Hepatocyte (in vitro differentiated cells): Measurements from ENCODE around the gene MKRN2. TPM values are rescaled to one million over a fixed set of nuclear protein-coding genes. Genes with fewer than 3 reads are reported as not detected.

ENCODE experiments used
- DNase-seq: peaks from one replicate; pipeline ENCODE4 v3.0.0-alpha.2; 2016; ENCODE audit warnings: low spot score
- H2AFZ ChIP-seq: fragments of 200-600 bp; sonication (generic); 2 replicates; pipeline ENCODE4 v1.6.0; 2016; ENCODE audit warnings: antibody characterized with exemption, mild to moderate bottlenecking
- H3K27ac ChIP-seq: fragments of 200-600 bp; sonication (generic); 2 replicates; pipeline ENCODE4 v1.5.1; 2016; ENCODE audit warnings: mild to moderate bottlenecking
- H3K27me3 ChIP-seq: fragments of 200-600 bp; sonication (generic); 2 replicates; pipeline ENCODE4 v1.6.1; 2016
- H3K36me3 ChIP-seq: fragments of 200-600 bp; sonication (generic); replicated peaks from 2 replicates; pipeline ENCODE4 v1.5.1; 2016; ENCODE audit warnings: low read depth; ENCODE audit not compliant: insufficient read depth
- H3K4me1 ChIP-seq: fragments of 200-600 bp; sonication (generic); 2 replicates; pipeline ENCODE4 v1.5.1; 2016; ENCODE audit warnings: mild to moderate bottlenecking, moderate library complexity; ENCODE audit not compliant: insufficient read depth
- H3K4me2 ChIP-seq: fragments of 200-600 bp; sonication (generic); 2 replicates; pipeline ENCODE4 v1.6.0; 2016
- H3K4me3 ChIP-seq: fragments of 200-600 bp; sonication (generic); 2 replicates; pipeline ENCODE4 v1.5.1; 2016; ENCODE audit warnings: mild to moderate bottlenecking
- H3K79me2 ChIP-seq: fragments of 200-600 bp; sonication (generic); 2 replicates; pipeline ENCODE4 v1.6.0; 2017; ENCODE audit warnings: mild to moderate bottlenecking
- H3K9me2 ChIP-seq: fragments of 200-600 bp; sonication (generic); replicated peaks from 2 replicates; pipeline ENCODE4 v1.6.0; 2017; ENCODE audit warnings: mild to moderate bottlenecking; ENCODE audit not compliant: insufficient read depth
- H3K9me3 ChIP-seq: fragments of 200-600 bp; sonication (generic); 2 replicates; pipeline ENCODE4 v1.5.1; 2016; ENCODE audit warnings: low read depth, mild to moderate bottlenecking
- H4K20me1 ChIP-seq: fragments of 200-600 bp; sonication (generic); 2 replicates; pipeline ENCODE4 v1.6.0; 2016; ENCODE audit warnings: mild to moderate bottlenecking; ENCODE audit not compliant: insufficient read depth, poor library complexity, severe bottlenecking
- CTCF ChIP-seq: fragments of 200-600 bp; sonication (generic); IDR thresholded peaks from 2 replicates; pipeline ENCODE4 v1.5.1; 2016; ENCODE audit warnings: antibody characterized with exemption, mild to moderate bottlenecking; ENCODE audit not compliant: poor library complexity
- EZH2 ChIP-seq: fragments of 200-600 bp; sonication (generic); IDR thresholded peaks from 2 replicates; pipeline ENCODE4 v1.6.1; 2016; ENCODE audit warnings: antibody characterized with exemption, mild to moderate bottlenecking, borderline replicate concordance
- EZH2phosphoT487 ChIP-seq: fragments of 200-600 bp; sonication (generic); IDR thresholded peaks from one replicate; pipeline ENCODE4 v1.6.1; 2018; ENCODE audit warnings: antibody characterized with exemption, mild to moderate bottlenecking, low read depth, moderate library complexity; ENCODE audit not compliant: unreplicated experiment, severe bottlenecking
- WGBS: methylation state at CpG from one replicate; pipeline ENCODE4 v1.1.6; 2016; ENCODE audit warnings: low lambda C conversion rate; ENCODE audit errors: missing lambda C conversion rate; 5-methylcytosine and 5-hydroxymethylcytosine counted together
- polyA plus RNA-seq: library from polyadenylated mRNA; unstranded; fragments of >200 nt; fragmentation: Nextera tagmentation; extraction: Ambion mirVana; gene quantifications from 2 replicates; pipeline ENCODE4 v1.2.1, GENCODE V29; 2016
- total RNA-seq: library from RNA; depleted of rRNA; stranded (reverse); fragments of >200 nt; gene quantifications from 2 replicates; pipeline ENCODE4 v1.2.3, GENCODE V29; 2014

The MKRN2 gene
- total and polyA plus RNA-seq, 2 experiments from 2014 or later, result 22.6 to 30.1 TPM

DNA sequence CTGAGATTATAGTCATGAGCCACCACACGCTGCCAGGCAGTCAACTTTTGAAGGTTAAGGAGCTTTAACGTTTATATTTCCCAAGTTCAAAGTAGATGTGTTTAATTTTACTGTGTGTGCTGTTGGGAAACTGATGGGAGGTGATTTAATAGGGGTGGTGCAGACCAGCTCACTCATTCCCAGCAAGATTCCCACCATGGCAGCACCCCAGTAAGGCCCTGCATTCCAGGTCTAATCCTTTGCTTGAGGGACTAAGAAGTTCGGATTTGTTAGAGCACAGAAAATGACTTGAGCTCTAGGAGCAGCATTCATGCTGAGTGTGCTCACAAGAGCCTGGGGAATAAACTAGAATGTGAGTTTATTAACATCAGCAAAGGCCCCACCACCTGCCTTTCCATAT lies 47.4 kb upstream of the MKRN2 start:
- H3K9me3 ChIP-seq, result no peaks in the 10 kb centered on the region
- 83% methylated on average over 3 of the region's 3 CpGs for WGBS
- H2AFZ ChIP-seq, result no peak overlapping the region
- H4K20me1 ChIP-seq, result no peaks in the 10 kb centered on the region
- no peak for DNase-seq
- H3K36me3 ChIP-seq, result no peaks in the 10 kb centered on the region
- no peaks in the 10 kb centered on the region for H3K9me2 ChIP-seq
- H3K4me3 ChIP-seq, result no peak overlapping the region
- H3K4me1 ChIP-seq, result no peaks in the 10 kb centered on the region
- peak overlapping the region; percentile 43 for H3K27ac ChIP-seq
- H3K27me3 ChIP-seq, result no peaks in the 10 kb centered on the region
- TF ChIP-seq EZH2 (no peak), CTCF (no peak), EZH2phosphoT487 (no peak)
- H3K79me2 ChIP-seq, result no peaks in the 10 kb centered on the region
- H3K4me2 ChIP-seq, result no peak overlapping the region

DNA sequence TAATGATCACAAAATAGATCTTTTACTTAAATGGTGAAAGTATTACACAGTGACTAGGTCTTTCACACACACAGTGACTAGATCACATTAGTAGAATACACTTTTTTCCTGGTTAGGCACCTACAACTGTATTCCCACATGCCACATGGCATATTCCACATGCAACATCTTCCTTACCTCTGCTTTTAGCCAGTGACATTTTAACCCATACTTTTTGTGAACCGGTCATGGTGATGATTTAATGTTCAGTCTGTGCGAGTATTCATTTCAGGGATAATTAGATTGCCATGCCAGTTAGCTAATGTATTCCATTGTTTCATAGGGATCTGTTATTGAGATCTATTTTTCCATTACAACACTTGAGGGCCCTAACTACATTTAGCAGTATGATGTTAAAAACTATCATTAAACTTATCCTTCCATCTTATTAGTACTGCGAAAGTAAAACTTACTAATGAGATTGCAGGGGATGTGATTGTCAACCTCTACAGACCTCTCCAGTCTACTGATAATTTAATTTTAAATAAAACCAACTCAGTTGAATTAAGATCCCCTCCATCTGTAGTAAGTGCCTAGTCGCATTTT lies 44.3 kb upstream of the MKRN2 start:
- Histone ChIP-seq H3K9me3 (no peaks in the 10 kb centered on the region), H3K27ac (no peak overlapping the region), H3K4me3 (no peak overlapping the region), H3K9me2 (no peaks in the 10 kb centered on the region), H3K4me1 (no peaks in the 10 kb centered on the region), H3K4me2 (no peak overlapping the region), H4K20me1 (no peaks in the 10 kb centered on the region), H3K79me2 (no peaks in the 10 kb centered on the region), H2AFZ (no peak overlapping the region), H3K27me3 (no peaks in the 10 kb centered on the region), H3K36me3 (no peaks in the 10 kb centered on the region)
- no peak for DNase-seq
- TF ChIP-seq CTCF (no peak), EZH2phosphoT487 (no peak), EZH2 (no peak)
- 93% methylated on average over 4 of the region's 4 CpGs for WGBS

GRCh38 chr3:12513694-12514446 lies 43.0 kb upstream of the MKRN2 start:
- H3K9me3 ChIP-seq, result no peaks in the 10 kb centered on the region
- WGBS, result 89% methylated on average over 5 of the region's 5 CpGs
- H3K9me2 ChIP-seq, result no peaks in the 10 kb centered on the region
- H3K27ac ChIP-seq, result no peak overlapping the region
- no peak for DNase-seq
- no peaks in the 10 kb centered on the region for H3K36me3 ChIP-seq
- no peaks in the 10 kb centered on the region for H3K79me2 ChIP-seq
- no peaks in the 10 kb centered on the region for H3K4me1 ChIP-seq
- no peaks in the 10 kb centered on the region for H3K27me3 ChIP-seq
- no peak overlapping the region for H3K4me3 ChIP-seq
- no peak overlapping the region for H3K4me2 ChIP-seq
- H2AFZ ChIP-seq, result no peak overlapping the region
- TF ChIP-seq EZH2phosphoT487 (no peak), EZH2 (no peak), CTCF (no peak)
- no peaks in the 10 kb centered on the region for H4K20me1 ChIP-seq
